ENCODE results near the gene ANG.

GRCh38 chr14:20682435-20683124 is 6.0 kb upstream of the ANG start:
- TF ChIP-seq CTCF (IDR thresholded peaks at IDR 0.05) (peak in 2 of 5 experiments; percentile 13 to 36), POLR2A (IDR thresholded peaks at IDR 0.05) (peak; percentile 94 to 99)
